Neural progenitor cell (in vitro differentiated cells): Measurements from ENCODE around the gene APOBEC3G. TPM values are rescaled to one million over a fixed set of nuclear protein-coding genes. Genes with fewer than 3 reads are reported as not detected.
"Not testable (repeated sequence)": the region's sequence is repeated elsewhere in the genome, so short reads cannot be mapped to it uniquely, and the experiment has no call there.

Source experiments
- DNase-seq: peaks from one replicate; pipeline ENCODE4 v3.0.0-alpha.2; 2016; ENCODE audit warnings: low spot score
- H2AFZ ChIP-seq: fragments of 200-600 bp; sonication (generic); replicated peaks from 2 replicates; pipeline ENCODE4 v1.6.1; 2016; ENCODE audit warnings: antibody characterized with exemption
- H3F3A ChIP-seq: fragments of 200-600 bp; sonication (generic); 2 replicates; pipeline ENCODE4 v1.6.1; 2016; ENCODE audit warnings: antibody characterized with exemption, low read depth
- H3K27ac ChIP-seq: fragments of 200-600 bp; sonication (generic); 2 replicates; pipeline ENCODE4 v1.5.1; 2016; ENCODE audit warnings: mild to moderate bottlenecking
- H3K27me3 ChIP-seq: fragments of 200-600 bp; sonication (generic); 2 replicates; pipeline ENCODE4 v1.6.1; 2016; ENCODE audit warnings: mild to moderate bottlenecking, moderate library complexity
- H3K36me3 ChIP-seq: fragments of 200-600 bp; sonication (generic); 2 replicates; pipeline ENCODE4 v1.5.1; 2016
- H3K4me1 ChIP-seq: fragments of 200-600 bp; sonication (generic); 2 replicates; pipeline ENCODE4 v1.6.1; 2016; ENCODE audit warnings: mixed run types
- H3K4me2 ChIP-seq: fragments of 200-600 bp; sonication (generic); 2 replicates; pipeline ENCODE4 v1.6.1; 2016
- H3K4me3 ChIP-seq: fragments of 200-600 bp; sonication (generic); 2 replicates; pipeline ENCODE4 v1.5.1; 2016
- H3K79me2 ChIP-seq: fragments of 200-600 bp; sonication (generic); 2 replicates; pipeline ENCODE4 v1.6.1; 2016; ENCODE audit warnings: low read depth
- H3K9ac ChIP-seq: fragments of 200-600 bp; sonication (generic); 2 replicates; pipeline ENCODE4 v1.6.1; 2016
- H3K9me3 ChIP-seq: fragments of 200-600 bp; sonication (generic); 2 replicates; pipeline ENCODE4 v1.5.1; 2016; ENCODE audit warnings: low read depth
- H4K20me1 ChIP-seq: fragments of 200-600 bp; sonication (generic); 2 replicates; pipeline ENCODE4 v1.6.1; 2016; ENCODE audit warnings: low read depth
- H3K27ac Mint-ChIP-seq: 3 replicates; pipeline ENCODE4 v1.8.0; 2021; ENCODE audit warnings: mixed read lengths
- H3K27me3 Mint-ChIP-seq: 2 replicates; pipeline ENCODE4 v1.8.0; 2022; ENCODE audit warnings: low read depth, mild to moderate bottlenecking, inconsistent platforms, moderate library complexity, mixed read lengths; ENCODE audit not compliant: insufficient read depth
- H3K36me3 Mint-ChIP-seq: 3 replicates; pipeline ENCODE4 v1.8.0; 2021; ENCODE audit warnings: mixed read lengths
- H3K4me1 Mint-ChIP-seq: 3 replicates; pipeline ENCODE4 v1.8.0; 2021; ENCODE audit warnings: mixed read lengths
- H3K4me3 Mint-ChIP-seq: 3 replicates; pipeline ENCODE4 v1.8.0; 2021; ENCODE audit warnings: mild to moderate bottlenecking, moderate library complexity, mixed read lengths
- H3K9me3 Mint-ChIP-seq: 3 replicates; pipeline ENCODE4 v1.8.0; 2020; ENCODE audit warnings: mixed read lengths
- EZH2 ChIP-seq: fragments of 200-600 bp; sonication (generic); IDR thresholded peaks from 2 replicates; pipeline ENCODE4 v1.6.1; 2017; ENCODE audit warnings: antibody characterized with exemption, mild to moderate bottlenecking, moderate library complexity
- EZH2phosphoT487 ChIP-seq: fragments of 200-600 bp; sonication (generic); IDR thresholded peaks from 2 replicates; pipeline ENCODE4 v1.6.1; 2017; ENCODE audit warnings: antibody characterized with exemption
- total RNA-seq: library from RNA; depleted of rRNA; stranded (reverse); fragments of >200 nt; gene quantifications from 2 replicates; pipeline ENCODE4 v1.2.3, GENCODE V29; 2015; ENCODE audit warnings: low replicate concordance
- TF ChIP-seq, protein P1 (sequence below): fragments of 200-600 bp; sonication (generic); IDR thresholded peaks from 2 replicates; pipeline ENCODE4 v1.5.1; 2017; ENCODE audit warnings: antibody characterized with exemption, mild to moderate bottlenecking

Gene APOBEC3G
- total RNA-seq, 1 donor from 2014 or later = 0.30 TPM

DNA sequence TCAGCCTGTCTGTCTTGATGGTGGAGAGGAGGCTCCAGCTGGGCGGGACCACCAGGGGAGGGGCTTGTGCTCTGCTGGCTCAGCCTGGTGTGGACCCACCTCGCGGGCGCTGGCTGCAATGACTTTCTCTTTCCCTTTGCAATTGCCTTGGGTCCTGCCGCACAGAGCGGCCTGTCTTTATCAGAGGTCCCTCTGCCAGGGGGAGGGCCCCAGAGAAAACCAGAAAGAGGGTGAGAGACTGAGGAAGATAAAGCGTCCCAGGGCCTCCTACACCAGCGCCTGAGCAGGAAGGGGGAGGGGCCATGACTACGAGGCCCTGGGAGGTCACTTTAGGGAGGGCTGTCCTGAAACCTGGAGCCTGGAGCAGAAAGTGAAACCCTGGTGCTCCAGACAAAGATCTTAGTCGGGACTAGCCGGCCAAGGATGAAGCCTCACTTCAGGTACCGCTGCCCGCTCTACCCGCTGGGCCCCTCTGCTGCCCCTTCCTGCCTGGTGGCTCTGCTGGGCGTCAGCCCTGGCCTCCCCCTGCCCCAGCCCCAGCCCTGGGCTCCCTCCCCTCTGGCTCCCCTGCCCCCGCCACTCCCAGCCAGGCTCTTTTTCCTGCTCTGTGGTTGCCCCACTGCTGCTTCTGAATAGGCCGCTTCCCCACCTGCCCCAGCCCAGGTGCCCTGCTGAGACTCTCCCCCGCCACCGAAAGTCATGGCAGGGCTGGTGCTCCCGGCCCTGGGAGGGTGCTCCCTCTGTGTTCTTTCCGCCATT is 36.4 kb upstream of the APOBEC3G start, which contains the start of gene APOBEC3F:
Gene APOBEC3F, plus strand, starts transcription at position 327 of the 759 bp plus-strand sequence. Its CDS starts 97 bp downstream, at position 424.
- not testable (repeated sequence) for H3K36me3 ChIP-seq, H3K9me3 ChIP-seq, H3K79me2 ChIP-seq, H3K9me3 Mint-ChIP-seq, H3K9ac ChIP-seq, H3K27me3 ChIP-seq, H3K36me3 Mint-ChIP-seq, H4K20me1 ChIP-seq
- Histone ChIP-seq H3K4me1 (peaks cover 20% of the 10 kb centered on the region), H3F3A (peaks cover 12% of the 10 kb centered on the region), H3K4me2 (peak within 1 kb of the TSS; percentile 90), H3K4me3 (peak within 1 kb of the TSS; percentile 49), H3K27ac (peak within 1 kb of the TSS; percentile 87), H2AFZ (peak within 1 kb of the TSS; percentile 54)
- DNase-seq = peak; percentile 58
- Mint-ChIP-seq H3K4me1 (peaks cover 41% of the 10 kb centered on the region), H3K27ac (peak within 1 kb of the TSS; percentile 88), H3K4me3 (peak within 1 kb of the TSS; percentile 79), H3K27me3 (peaks cover 11% of the 10 kb centered on the region)

DNA sequence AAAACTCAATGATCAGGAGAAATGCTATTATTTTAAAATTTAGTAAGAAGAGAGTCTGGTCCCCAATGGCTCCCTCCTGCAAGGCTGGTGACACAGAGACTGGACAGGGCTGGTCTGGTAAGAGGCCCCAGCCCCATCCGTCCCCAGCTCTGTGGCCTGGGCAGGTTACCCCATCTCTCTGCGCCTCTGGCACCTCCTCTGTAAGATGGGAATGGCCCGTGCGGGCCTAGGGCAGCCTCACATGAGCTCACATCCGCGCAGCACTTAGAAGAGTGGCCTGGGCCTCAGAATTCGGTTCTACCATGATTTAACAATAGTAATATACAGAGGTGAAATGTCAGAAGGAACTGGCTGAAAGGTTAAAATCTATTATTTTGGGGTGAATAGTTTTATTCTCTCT is 35.2 kb upstream of the APOBEC3G start:
- Histone ChIP-seq H2AFZ (no peak overlapping the region), H3K79me2 (no peaks in the 10 kb centered on the region), H3K36me3 (no peaks in the 10 kb centered on the region), H3K27me3 (no peaks in the 10 kb centered on the region), H3K27ac (no peak overlapping the region), H3K9ac (no peak overlapping the region), H3K4me3 (no peak overlapping the region), H3K9me3 (no peaks in the 10 kb centered on the region), H4K20me1 (no peaks in the 10 kb centered on the region), H3F3A (peaks cover 12% of the 10 kb centered on the region), H3K4me1 (peaks cover 20% of the 10 kb centered on the region), H3K4me2 (peak overlapping the region; percentile 90)
- Mint-ChIP-seq H3K4me3 (peak overlapping the region; percentile 77), H3K36me3 (no peaks in the 10 kb centered on the region), H3K9me3 (no peaks in the 10 kb centered on the region), H3K4me1 (peaks cover 50% of the 10 kb centered on the region), H3K27me3 (peaks cover 9% of the 10 kb centered on the region), H3K27ac (no peak overlapping the region)
- TF ChIP-seq, protein P1, sequence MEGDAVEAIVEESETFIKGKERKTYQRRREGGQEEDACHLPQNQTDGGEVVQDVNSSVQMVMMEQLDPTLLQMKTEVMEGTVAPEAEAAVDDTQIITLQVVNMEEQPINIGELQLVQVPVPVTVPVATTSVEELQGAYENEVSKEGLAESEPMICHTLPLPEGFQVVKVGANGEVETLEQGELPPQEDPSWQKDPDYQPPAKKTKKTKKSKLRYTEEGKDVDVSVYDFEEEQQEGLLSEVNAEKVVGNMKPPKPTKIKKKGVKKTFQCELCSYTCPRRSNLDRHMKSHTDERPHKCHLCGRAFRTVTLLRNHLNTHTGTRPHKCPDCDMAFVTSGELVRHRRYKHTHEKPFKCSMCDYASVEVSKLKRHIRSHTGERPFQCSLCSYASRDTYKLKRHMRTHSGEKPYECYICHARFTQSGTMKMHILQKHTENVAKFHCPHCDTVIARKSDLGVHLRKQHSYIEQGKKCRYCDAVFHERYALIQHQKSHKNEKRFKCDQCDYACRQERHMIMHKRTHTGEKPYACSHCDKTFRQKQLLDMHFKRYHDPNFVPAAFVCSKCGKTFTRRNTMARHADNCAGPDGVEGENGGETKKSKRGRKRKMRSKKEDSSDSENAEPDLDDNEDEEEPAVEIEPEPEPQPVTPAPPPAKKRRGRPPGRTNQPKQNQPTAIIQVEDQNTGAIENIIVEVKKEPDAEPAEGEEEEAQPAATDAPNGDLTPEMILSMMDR = no peak
- TF ChIP-seq EZH2 = no peak
- no peak for TF ChIP-seq EZH2phosphoT487
- no peak for DNase-seq

DNA sequence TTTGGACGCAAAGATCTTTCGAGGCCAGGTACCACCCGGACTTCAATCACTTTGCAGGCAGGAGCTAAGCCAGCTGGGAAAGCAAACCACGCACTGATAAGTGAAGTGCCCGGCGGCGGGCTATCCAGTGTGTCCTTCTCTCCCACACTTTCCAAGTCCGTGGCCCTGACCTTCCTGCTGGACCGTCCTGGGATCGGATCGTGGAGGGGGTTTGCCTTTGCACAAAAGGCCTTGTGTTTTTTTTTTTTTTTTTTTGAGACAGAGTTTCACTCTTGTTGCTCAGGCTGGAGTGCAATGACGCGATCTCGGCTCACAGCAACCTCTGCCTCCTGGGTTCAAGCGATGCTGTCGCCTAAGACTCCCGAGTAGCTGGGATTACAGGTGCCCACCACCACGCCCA is 34.0 kb upstream of the APOBEC3G start:
- H3K9me3 Mint-ChIP-seq, H4K20me1 ChIP-seq, H3K36me3 Mint-ChIP-seq, DNase-seq, H2AFZ ChIP-seq, H3K27ac Mint-ChIP-seq, H3K9ac ChIP-seq, H3K27me3 ChIP-seq, H3K4me2 ChIP-seq, H3K36me3 ChIP-seq, H3K27ac ChIP-seq, H3K4me3 ChIP-seq, H3K4me3 Mint-ChIP-seq, H3K27me3 Mint-ChIP-seq, H3K79me2 ChIP-seq, H3K9me3 ChIP-seq: not testable (repeated sequence)
- peaks cover 24% of the 10 kb centered on the region for H3K4me1 ChIP-seq
- H3F3A ChIP-seq = peaks cover 12% of the 10 kb centered on the region
- H3K4me1 Mint-ChIP-seq = peaks cover 52% of the 10 kb centered on the region

DNA sequence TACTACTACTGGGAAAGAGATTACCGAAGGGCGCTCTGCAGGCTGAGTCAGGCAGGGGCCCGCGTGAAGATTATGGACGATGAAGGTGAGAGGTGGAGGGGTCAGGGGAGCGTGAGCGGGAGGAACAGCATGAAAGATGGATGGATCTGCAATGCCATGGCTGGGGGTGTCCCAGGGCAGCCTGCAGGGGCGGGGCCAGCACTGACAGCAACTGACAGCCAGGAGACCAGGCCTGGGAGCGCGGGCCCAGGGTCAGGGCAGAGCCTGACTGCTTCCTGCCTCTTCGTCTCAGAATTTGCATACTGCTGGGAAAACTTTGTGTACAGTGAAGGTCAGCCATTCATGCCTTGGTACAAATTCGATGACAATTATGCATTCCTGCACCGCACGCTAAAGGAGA is 31.9 kb upstream of the APOBEC3G start:
- H3K9me3 ChIP-seq, H4K20me1 ChIP-seq, H3K4me3 Mint-ChIP-seq, H3K27ac ChIP-seq, H3K4me3 ChIP-seq, H3K36me3 ChIP-seq, H3K4me1 ChIP-seq, H3K4me2 ChIP-seq, H3K27me3 Mint-ChIP-seq, H3F3A ChIP-seq, H3K36me3 Mint-ChIP-seq, H3K27me3 ChIP-seq, DNase-seq, H3K27ac Mint-ChIP-seq, H3K9me3 Mint-ChIP-seq, H3K79me2 ChIP-seq, H3K9ac ChIP-seq, H2AFZ ChIP-seq: not testable (repeated sequence)
- H3K4me1 Mint-ChIP-seq = peaks cover 39% of the 10 kb centered on the region

DNA sequence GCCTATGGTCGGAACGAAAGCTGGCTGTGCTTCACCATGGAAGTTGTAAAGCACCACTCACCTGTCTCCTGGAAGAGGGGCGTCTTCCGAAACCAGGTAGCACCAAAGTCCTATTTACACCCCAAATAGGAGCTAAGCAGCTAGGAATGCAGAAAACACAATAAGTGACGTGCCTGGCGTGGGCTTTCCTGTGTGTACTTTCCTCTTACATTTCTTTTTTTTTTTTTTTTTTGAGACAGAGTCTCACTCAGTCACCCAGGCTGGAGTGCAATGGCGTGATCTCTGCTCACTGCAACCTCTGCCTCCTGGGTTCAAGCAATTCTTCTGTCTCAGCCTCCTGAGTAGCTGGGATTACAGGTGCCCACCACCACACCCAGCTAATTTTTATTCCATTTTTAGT is 27.6 kb upstream of the APOBEC3G start:
- H3K4me1 Mint-ChIP-seq = peaks cover 30% of the 10 kb centered on the region

DNA sequence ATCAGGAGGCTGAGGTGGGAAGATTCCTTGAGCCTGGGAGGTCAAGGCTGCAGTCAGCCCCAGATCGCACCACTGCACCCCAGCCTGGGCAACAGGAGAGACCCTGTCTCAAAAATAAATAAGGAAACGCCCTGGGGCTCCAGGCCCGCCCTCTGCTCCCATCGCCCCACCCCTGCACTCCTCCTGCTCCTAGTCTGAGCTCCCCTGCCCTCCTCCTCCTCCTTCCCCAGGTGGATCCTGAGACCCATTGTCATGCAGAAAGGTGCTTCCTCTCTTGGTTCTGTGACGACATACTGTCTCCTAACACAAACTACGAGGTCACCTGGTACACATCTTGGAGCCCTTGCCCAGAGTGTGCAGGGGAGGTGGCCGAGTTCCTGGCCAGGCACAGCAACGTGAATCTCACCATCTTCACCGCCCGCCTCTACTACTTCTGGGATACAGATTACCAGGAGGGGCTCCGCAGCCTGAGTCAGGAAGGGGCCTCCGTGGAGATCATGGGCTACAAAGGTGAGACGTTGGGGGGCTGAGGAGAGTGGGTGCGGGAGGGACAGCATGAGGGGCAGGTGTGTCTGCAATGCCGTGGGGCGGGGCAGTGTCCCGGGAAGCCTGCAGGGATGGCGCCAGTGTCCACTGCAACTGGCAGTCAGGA is 25.1 kb upstream of the APOBEC3G start:
- H3F3A ChIP-seq, H3K4me1 ChIP-seq, H4K20me1 ChIP-seq, H3K27ac Mint-ChIP-seq, H3K27ac ChIP-seq, H3K36me3 Mint-ChIP-seq, H3K9me3 Mint-ChIP-seq, H3K4me2 ChIP-seq, H2AFZ ChIP-seq, H3K27me3 Mint-ChIP-seq, H3K9ac ChIP-seq, H3K27me3 ChIP-seq, H3K4me3 Mint-ChIP-seq, DNase-seq, H3K36me3 ChIP-seq, H3K9me3 ChIP-seq, H3K79me2 ChIP-seq, H3K4me3 ChIP-seq: not testable (repeated sequence)
- H3K4me1 Mint-ChIP-seq = peaks cover 14% of the 10 kb centered on the region

More for the DNA sequence above, 27.6 kb upstream of the APOBEC3G start:
- H2AFZ ChIP-seq, H3K4me3 ChIP-seq, DNase-seq, H3F3A ChIP-seq, H3K4me2 ChIP-seq, H3K4me1 ChIP-seq, H3K27me3 ChIP-seq, H3K27ac Mint-ChIP-seq, H3K36me3 Mint-ChIP-seq, H3K9ac ChIP-seq, H3K9me3 ChIP-seq, H3K36me3 ChIP-seq, H4K20me1 ChIP-seq, H3K4me3 Mint-ChIP-seq, H3K79me2 ChIP-seq, H3K27me3 Mint-ChIP-seq, H3K27ac ChIP-seq, H3K9me3 Mint-ChIP-seq: not testable (repeated sequence)
